ENCODE measurements around the gene CDADC1.

- no peak for TF ChIP-seq CTCF (IDR thresholded peaks at IDR 0.05)
- TF ChIP-seq ZFX (IDR thresholded peaks at IDR 0.05; ENCODE audit: borderline replicate concordance), result no peak
Measured at GRCh38 chr13:49296659-49297058, 48.9 kb downstream of the CDADC1 start.
